Measurements from ENCODE around the gene FXYD1.

Gene FXYD1

DNA sequence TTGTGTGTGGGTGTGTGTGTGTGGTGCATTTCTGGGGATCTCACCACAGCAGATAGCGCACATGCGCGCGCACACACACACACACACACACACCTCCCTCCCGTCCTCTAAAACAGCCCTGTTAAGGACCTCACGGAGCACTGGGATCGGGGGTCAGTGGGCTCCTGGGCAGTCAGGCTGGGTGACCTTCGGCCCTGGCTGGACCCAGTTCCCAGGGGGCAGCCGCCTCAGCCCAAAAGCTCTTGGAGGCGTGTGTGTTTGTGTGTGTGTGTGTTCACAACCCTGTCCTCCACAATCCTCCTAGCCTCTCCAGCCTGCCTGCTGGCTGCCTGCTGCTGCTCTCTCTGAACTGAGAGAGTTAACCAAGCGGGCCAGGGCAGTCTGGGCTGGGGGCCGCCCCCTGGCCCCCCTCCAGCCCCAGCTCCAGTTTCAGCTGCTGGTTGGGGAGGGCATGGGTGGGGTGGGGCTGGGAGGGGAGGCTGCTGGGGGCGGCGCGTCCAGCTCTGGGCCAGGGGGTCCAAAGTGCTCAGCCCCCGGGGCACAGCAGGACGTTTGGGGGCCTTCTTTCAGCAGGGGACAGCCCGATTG lies at the start of gene FXYD1:
Gene FXYD1, plus strand, starts transcription at position 520 of the 588 bp plus-strand sequence. CDS start 1,256 bp downstream, outside the sequence.
- TF ChIP-seq, protein P1, sequence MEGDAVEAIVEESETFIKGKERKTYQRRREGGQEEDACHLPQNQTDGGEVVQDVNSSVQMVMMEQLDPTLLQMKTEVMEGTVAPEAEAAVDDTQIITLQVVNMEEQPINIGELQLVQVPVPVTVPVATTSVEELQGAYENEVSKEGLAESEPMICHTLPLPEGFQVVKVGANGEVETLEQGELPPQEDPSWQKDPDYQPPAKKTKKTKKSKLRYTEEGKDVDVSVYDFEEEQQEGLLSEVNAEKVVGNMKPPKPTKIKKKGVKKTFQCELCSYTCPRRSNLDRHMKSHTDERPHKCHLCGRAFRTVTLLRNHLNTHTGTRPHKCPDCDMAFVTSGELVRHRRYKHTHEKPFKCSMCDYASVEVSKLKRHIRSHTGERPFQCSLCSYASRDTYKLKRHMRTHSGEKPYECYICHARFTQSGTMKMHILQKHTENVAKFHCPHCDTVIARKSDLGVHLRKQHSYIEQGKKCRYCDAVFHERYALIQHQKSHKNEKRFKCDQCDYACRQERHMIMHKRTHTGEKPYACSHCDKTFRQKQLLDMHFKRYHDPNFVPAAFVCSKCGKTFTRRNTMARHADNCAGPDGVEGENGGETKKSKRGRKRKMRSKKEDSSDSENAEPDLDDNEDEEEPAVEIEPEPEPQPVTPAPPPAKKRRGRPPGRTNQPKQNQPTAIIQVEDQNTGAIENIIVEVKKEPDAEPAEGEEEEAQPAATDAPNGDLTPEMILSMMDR (IDR thresholded peaks at IDR 0.05), result no peak

DNA sequence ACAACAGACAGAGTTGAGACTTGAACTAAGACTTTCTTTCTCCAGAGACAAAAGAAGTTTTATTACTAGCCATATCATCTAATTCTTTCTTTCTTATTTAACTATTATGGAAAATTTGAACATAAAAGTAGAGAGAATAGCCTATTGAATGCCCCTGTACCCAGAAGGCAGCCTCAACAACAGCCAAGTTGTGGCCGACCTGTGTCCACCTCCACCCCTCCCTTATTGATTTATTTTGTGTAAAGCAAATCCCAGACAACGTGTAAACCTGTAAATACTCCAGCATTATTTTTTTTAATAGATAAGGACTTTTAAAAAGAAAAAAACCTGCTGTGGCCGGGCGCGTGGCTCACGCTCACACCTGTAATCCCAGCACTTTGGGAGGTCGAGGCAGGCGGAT lies 49.1 kb upstream of the FXYD1 start:
- TF ChIP-seq, protein P1 (IDR thresholded peaks at IDR 0.05), result no peak

DNA sequence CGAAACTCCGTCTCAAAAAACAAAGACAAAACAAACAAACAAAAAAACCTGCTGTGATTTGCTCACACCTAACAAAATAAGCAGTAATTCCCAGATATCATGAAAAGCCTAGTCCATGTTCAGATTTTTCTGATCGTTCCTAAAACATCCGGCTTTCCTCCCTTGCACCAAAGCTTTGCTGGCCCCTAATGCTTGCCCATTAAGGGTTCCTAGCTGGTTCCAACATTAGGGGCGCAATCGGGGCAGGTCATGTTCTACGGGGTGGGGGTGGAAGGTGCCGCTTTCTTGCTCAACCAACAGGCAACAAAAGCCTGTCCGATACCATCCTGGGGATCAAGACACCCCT lies 48.5 kb upstream of the FXYD1 start:
- TF ChIP-seq, protein P1 (IDR thresholded peaks at IDR 0.05), result no peak

DNA sequence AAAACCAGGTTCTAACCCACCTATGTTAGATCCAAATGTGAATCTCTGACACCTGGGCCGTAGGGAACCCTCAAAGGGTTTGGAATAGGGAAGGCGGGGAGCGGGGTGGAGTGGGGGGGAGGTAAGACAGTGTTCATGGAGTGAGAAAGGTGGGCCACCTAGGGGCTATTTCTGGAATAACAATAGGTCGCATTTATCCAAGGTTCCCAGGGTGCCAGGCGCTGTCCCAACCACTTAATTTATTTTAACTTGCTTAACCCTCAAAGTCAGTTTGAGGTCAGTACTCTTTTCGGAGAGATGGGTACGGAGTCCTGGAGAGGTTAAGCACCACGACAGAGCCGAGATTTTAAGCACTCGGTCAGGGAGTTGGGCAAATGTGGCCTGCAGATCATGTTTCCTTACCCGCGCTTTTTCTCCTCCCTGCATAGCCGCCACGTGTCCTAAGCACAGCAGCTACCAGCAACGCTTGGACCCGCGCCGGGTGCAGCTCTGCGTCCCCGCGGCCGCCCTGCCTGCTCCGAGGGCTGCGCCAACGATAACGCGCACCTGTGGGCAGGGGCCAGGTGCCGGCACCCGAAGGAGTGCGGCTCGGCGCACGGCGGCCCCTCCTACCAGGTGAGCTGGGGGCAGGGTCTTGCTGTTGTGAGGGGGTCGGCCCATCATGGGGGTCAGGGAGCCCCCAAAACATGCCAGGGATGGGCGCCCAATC lies 48.0 kb upstream of the FXYD1 start:
- TF ChIP-seq, protein P1 (IDR thresholded peaks at IDR 0.05), result peak; percentile 69

DNA sequence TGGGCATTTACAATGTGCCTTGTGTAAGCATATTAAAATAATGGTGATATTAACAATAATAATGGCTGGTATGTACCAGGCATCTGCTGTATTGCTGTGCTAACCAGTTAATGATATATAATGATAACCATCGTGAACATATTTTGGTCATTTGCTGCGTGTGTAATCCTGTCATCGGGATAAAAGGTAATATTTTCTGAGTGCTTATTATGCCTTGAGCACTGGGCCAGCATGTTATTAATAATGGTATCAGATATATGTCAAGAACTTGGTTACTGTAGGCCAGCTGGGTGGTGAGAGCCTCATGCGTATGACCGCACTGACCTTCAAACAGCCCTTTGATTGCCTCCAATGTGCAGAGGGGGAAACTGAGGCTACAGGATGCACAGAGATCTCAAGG lies 45.2 kb upstream of the FXYD1 start:
- TF ChIP-seq, protein P1 (IDR thresholded peaks at IDR 0.05), result no peak

DNA sequence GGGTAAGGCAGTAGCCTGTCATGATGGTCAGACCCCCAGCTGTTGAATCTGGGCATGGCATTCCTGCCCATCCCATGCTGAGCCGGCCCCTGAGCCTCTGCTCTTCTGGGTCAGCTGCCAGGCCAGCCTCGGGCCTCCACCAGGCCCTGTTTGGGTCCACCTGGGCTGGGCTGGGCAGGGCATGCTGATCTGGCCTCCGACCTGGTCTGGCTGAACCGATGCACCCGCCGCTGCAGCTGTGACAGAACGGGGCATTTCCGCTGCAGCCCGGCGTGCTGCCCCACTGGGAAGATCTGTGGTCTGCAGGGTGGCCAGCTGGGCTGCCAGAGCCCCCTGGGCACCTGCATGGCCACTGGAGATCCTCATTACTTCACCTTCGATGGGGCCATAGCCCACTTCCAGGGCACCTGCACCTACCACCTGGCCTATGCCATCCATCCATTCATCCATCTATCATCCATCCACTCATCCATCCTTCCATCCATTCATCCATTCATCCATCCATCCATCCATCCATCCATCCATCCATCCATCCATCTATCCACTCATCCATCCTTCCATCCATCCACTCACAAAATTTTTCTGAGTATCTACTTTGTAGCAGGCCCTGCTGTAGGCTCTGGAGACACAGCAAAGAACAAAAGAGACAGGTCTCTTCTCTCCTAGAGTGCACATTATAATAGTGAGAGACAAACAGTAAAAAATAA lies 44.5 kb upstream of the FXYD1 start:
- TF ChIP-seq, protein P1 (IDR thresholded peaks at IDR 0.05), result no peak

DNA sequence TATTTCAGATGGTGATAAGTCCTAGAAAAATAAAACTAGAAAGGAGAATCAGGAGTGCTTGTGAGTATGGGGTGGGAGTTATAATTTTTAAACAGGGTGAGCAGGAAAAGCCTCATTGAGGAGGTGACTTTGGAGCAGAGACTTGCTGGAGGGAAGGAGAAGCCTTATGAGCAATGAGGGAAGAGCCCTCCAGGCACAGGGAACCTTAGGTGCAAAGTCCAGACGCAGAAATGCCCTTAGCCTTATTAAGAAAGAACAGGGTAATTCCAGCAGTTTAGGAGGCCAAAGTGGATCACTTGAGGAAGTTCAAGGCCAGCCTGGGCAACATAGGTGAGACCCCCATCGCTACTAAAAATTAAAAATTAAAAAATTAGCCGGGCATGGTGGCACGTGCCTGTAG lies 44.0 kb upstream of the FXYD1 start:
- TF ChIP-seq, protein P1 (IDR thresholded peaks at IDR 0.05), result no peak
